A549 (cell line): ENCODE results near the gene ZMYND19.

Experiments
- CTCF ChIP-seq: fragments of >200 bp; sonication (Bioruptor Twin); formaldehyde crosslinking; IDR thresholded peaks from 3 replicates; pipeline ENCODE4 v1.5.1; 2016
- POLR2A ChIP-seq: IDR thresholded peaks from 2 replicates; pipeline ENCODE4 v1.6.1; 2012; ENCODE audit warnings: mild to moderate bottlenecking, low read length
- RARB ChIP-seq: fragments of 250-450 bp; sonication (Bioruptor Pico); IDR thresholded peaks from 2 replicates; pipeline ENCODE4 v1.8.0; 2021; ENCODE audit warnings: mild to moderate bottlenecking, moderate library complexity
- RFX5 ChIP-seq: fragments of 450-650 bp; IDR thresholded peaks from 2 replicates; pipeline ENCODE4 v1.7.1; 2014; ENCODE audit warnings: antibody characterized with exemption, mild to moderate bottlenecking, moderate library complexity
- SMC3 ChIP-seq: fragments of >200 bp; sonication (Bioruptor Twin); formaldehyde crosslinking; IDR thresholded peaks from 3 replicates; pipeline ENCODE4 v1.6.1; 2018; ENCODE audit warnings: inconsistent platforms
- TF ChIP-seq, protein P1 (sequence below): fragments of 450-650 bp; IDR thresholded peaks from 2 replicates; pipeline ENCODE4 v1.6.1; 2014; ENCODE audit warnings: antibody characterized with exemption

DNA sequence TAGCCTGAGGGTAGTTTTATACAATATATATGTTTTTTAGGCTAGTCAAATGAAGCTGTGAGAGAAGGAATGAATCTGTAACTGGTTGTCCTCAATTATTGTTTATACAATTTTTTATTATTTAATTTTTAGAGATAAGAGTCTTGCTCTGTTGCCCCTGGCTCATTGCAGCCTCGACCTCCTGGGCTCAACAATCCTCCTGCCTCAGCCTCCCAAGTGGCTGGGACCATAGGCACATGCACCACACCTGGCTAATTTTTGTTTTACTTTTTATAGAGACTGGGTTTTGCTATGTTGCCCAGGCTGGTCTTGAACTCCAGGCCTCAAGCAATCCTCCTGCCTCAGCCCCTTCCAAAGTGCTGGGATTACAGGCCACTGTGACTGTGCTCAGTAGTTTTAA, 36.0 kb downstream of the ZMYND19 start:
- TF ChIP-seq POLR2A (no peak), CTCF (no peak), RARB (CRISPR knock-in tag) (no peak), SMC3 (no peak), RFX5 (no peak)
- TF ChIP-seq, protein P1, sequence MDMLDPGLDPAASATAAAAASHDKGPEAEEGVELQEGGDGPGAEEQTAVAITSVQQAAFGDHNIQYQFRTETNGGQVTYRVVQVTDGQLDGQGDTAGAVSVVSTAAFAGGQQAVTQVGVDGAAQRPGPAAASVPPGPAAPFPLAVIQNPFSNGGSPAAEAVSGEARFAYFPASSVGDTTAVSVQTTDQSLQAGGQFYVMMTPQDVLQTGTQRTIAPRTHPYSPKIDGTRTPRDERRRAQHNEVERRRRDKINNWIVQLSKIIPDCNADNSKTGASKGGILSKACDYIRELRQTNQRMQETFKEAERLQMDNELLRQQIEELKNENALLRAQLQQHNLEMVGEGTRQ: no peak
